Urinary bladder (tissue), 4 donors: Measurements from ENCODE around the gene MYL12B. TPM values are rescaled to one million over a fixed set of nuclear protein-coding genes. Genes with fewer than 3 reads are reported as not detected.
A peak's percentile ranks its signal among the peaks of the same experiment; 100 is the strongest.
"Not testable (repeated sequence)": the region's sequence is repeated elsewhere in the genome, so short reads cannot be mapped to it uniquely, and the experiment has no call there.

Experiments used
- DNase-seq: peaks from one replicate; pipeline ENCODE4 v3.0.0-alpha.2; 2015; ENCODE audit errors: extremely low spot score
- H3K27ac ChIP-seq: one replicate; pipeline ENCODE4 v1.5.1; 2013; ENCODE audit warnings: low read depth, mild to moderate bottlenecking, moderate library complexity
- H3K36me3 ChIP-seq: one replicate; pipeline ENCODE4 v1.6.1; 2013; ENCODE audit warnings: mild to moderate bottlenecking, moderate library complexity; ENCODE audit not compliant: insufficient read depth
- H3K4me1 ChIP-seq: one replicate; pipeline ENCODE4 v1.6.1; 2013; ENCODE audit warnings: mild to moderate bottlenecking, moderate library complexity; ENCODE audit not compliant: insufficient read depth
- H3K4me3 ChIP-seq: one replicate; pipeline ENCODE4 v1.5.1; 2013; ENCODE audit warnings: low read depth, low read length
- WGBS: extraction: QIAGEN DNeasy Blood & Tissue Kit; methylation state at CpG from one replicate; pipeline ENCODE4 v1.1.7; 2013; 5-methylcytosine and 5-hydroxymethylcytosine counted together
- polyA plus RNA-seq: library from polyadenylated mRNA; stranded (reverse); fragments of 200-250 nt; gene quantifications from one replicate; pipeline ENCODE4 v1.2.3, GENCODE V29; 2013
- total RNA-seq: library from RNA; depleted of rRNA; stranded (reverse); fragments of >200 nt; gene quantifications from one replicate; pipeline ENCODE4 v1.2.3, GENCODE V29; 2014
- donor health status: healthy with polysubstance abuse.
- donor health status: healthy.

The MYL12B gene
- total and polyA plus RNA-seq, 2 donors: 264 to 320 TPM

- H3K4me1 ChIP-seq: peaks cover 4% of the 10 kb centered on the region
- WGBS: 20% methylated on average over 5 of the region's 5 CpGs
- H3K36me3 ChIP-seq: peaks cover 8% of the 10 kb centered on the region
- H3K27ac ChIP-seq: peak overlapping the region; percentile 97
- H3K4me3 ChIP-seq: peak overlapping the region; percentile 99
- DNase-seq: no peak
Measured at GRCh38 chr18:3260995-3261372, 949 bp upstream of the MYL12B start.

- Histone ChIP-seq H3K27ac (peak overlapping the region; percentile 97), H3K36me3 (peaks cover 8% of the 10 kb centered on the region), H3K4me3 (peak overlapping the region; percentile 99), H3K4me1 (peaks cover 4% of the 10 kb centered on the region)
- no peak for DNase-seq
- under 1% methylated on average over 69 of the region's 69 CpGs for WGBS
Measured at GRCh38 chr18:3262234-3263131, 550 bp downstream of the MYL12B start.

DNA sequence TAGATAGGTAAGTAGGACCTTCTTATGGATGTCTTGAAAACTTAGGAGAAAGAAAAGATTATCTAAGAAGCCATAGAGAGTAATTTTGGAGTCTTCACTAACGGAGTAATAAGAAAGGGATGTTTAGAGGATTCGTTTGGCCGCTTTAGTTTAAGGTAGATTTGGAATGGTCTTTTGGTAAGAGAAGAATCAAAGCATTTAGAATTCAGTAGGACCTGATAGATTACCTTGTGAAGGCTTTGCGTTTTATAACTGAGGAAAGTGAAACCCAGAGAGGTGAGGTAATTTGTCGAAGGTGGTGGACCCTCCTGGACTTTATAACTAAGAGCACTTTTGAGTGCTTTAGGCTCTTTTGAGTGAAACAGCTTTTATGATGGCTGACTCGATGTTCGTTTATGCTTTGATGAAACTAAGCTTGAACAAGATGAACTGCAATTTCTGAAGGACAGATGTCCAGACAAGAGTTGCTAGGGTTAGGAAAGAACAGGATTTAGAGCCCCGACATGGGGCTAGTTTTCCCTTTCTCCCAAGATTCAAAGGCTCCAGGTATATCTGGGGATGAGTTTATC is 1.3 kb downstream of the MYL12B start:
- H3K27ac ChIP-seq: no peak overlapping the region
- 31% methylated on average over 8 of the region's 8 CpGs for WGBS
- H3K36me3 ChIP-seq: peaks cover 4% of the 10 kb centered on the region
- DNase-seq: no peak
- peaks cover 4% of the 10 kb centered on the region for H3K4me1 ChIP-seq
- peak overlapping the region; percentile 99 for H3K4me3 ChIP-seq

- DNase-seq: no peak
- Histone ChIP-seq H3K4me1 (peaks cover 4% of the 10 kb centered on the region), H3K4me3 (no peak overlapping the region), H3K27ac (no peak overlapping the region), H3K36me3 (no peaks in the 10 kb centered on the region)
- 70% methylated on average over 2 of the region's 2 CpGs for WGBS
Measured at GRCh38 chr18:3264362-3264761, 2.4 kb downstream of the MYL12B start.

DNA sequence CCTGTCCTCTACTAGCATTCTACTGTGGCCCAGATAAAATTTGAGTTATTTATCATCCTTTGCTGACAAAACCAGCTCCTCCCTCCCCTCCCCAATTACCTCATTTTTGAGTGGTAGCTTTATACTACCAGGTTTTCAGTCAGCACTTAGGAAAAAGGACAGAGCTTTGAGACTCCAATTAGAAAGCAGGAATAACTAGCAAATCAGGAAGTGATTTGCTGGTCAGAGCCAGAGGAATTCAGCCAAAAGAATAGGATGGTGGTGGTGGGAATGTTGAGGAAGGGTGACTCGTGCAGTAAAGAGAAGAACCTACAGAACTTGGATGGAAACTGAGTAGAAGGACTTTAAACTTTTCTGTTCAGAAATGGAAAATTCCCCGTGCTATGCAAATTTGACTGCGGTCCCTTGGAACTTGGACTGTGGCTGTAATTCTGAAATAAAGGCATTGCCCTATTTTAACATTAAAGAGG is 3.7 kb downstream of the MYL12B start:
- no peak overlapping the region for H3K4me3 ChIP-seq

DNA sequence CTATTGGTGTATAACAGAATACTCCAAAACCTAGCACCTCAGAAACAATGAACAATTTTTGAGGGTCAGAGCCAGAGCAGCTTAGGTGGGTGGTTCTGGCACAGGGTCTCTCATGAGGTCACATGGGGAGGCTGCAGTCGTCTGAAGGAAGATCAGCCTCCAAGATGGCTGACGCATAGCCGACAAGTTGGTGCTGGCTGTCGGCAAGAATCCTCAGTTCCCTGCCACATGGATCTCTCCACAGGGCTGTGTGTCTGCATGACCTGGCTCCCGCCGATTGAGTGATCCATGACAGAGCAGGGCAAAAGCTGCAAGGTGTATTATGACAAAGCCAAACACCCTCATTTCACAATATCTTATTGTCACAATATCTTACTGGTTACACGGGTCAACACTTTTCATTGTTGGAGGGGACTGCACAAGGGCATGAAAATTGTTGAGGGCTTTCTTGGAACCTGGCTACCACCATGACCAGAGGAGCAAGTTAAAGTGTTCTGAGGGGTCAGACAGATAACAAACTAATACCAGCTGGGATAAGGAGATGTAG is 4.2 kb downstream of the MYL12B start:
- H3K4me3 ChIP-seq: no peak overlapping the region
- 62% methylated on average over 7 of the region's 7 CpGs for WGBS
- H3K4me1 ChIP-seq: peaks cover 4% of the 10 kb centered on the region
- DNase-seq: no peak
- no peak overlapping the region for H3K27ac ChIP-seq
- H3K36me3 ChIP-seq: no peaks in the 10 kb centered on the region

More for the DNA sequence above, 3.7 kb downstream of the MYL12B start:
- H3K4me1 ChIP-seq: peaks cover 4% of the 10 kb centered on the region
- WGBS: 70% methylated on average over 3 of the region's 3 CpGs
- H3K36me3 ChIP-seq: no peaks in the 10 kb centered on the region
- H3K27ac ChIP-seq: no peak overlapping the region
- no peak for DNase-seq

- peaks cover 2% of the 10 kb centered on the region for H3K36me3 ChIP-seq
- peaks cover 4% of the 10 kb centered on the region for H3K4me1 ChIP-seq
- no peak overlapping the region for H3K4me3 ChIP-seq
- DNase-seq: no peak
- H3K27ac ChIP-seq: no peak overlapping the region
Measured at GRCh38 chr18:3268306-3268705, 6.4 kb downstream of the MYL12B start.

DNA sequence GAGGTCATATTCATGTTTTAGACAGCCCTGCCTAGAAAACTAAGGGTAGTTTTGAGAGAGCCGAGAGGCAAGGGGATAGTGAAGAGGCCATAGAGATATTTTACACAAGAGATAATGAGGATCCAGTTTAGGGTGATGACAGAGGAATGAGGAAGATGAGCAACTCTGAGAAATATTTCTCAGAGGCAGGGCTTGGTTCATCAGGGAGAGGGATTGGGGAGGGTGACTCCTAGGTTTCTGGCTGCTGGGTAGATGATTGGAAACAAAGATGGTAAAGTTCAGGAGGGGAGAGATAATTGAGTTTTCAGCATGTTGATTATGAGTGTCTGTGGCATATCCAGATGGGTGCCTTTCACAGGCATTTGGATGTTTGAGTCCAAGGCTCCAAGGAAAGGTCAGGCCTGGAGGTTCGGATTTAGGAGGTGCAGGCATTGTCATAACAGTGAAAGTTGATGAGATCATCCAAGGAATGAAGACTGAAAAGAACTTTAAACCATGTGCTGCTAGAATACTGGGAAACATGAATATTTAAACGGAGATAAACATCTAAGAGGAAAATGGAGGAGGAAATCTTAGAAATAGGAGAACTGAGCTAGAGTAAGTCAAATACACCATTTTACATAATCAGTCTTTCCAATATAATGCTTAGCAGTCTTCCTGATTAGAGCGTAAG is 7.4 kb downstream of the MYL12B start:
- DNase-seq: no peak
- Histone ChIP-seq H3K27ac (no peak overlapping the region), H3K36me3 (peaks cover 2% of the 10 kb centered on the region), H3K4me1 (peaks cover 3% of the 10 kb centered on the region), H3K4me3 (no peak overlapping the region)
- WGBS: 64% methylated on average over 4 of the region's 4 CpGs

DNA sequence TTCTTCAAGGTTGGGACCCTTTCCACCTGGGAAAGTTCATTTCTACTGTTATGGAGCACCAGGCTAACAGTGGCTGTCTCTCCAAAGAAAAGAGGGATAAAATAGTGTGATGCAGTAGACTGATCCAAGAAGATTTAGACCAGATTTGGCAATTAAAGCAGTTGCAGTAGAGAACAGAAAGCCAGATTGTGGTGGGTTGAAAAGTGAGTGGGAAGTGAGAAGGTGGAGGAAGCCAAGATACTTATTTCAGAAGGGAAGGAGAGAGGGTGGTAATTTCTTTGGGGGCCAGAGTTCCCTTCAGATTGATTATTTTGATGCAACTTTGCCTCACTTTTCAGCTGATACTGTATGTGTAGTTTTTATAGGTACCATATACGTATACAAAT is 8.0 kb downstream of the MYL12B start:
- Histone ChIP-seq H3K36me3 (peaks cover 2% of the 10 kb centered on the region), H3K27ac (no peak overlapping the region), H3K4me1 (peaks cover 2% of the 10 kb centered on the region), H3K4me3 (no peak overlapping the region)
- 98% methylated on average over 1 of the region's 1 CpG for WGBS
- DNase-seq: no peak

GRCh38 chr18:3273042-3273441 is 11.1 kb downstream of the MYL12B start:
- 59% methylated on average over 3 of the region's 3 CpGs for WGBS
- H3K4me1 ChIP-seq: no peaks in the 10 kb centered on the region

DNA sequence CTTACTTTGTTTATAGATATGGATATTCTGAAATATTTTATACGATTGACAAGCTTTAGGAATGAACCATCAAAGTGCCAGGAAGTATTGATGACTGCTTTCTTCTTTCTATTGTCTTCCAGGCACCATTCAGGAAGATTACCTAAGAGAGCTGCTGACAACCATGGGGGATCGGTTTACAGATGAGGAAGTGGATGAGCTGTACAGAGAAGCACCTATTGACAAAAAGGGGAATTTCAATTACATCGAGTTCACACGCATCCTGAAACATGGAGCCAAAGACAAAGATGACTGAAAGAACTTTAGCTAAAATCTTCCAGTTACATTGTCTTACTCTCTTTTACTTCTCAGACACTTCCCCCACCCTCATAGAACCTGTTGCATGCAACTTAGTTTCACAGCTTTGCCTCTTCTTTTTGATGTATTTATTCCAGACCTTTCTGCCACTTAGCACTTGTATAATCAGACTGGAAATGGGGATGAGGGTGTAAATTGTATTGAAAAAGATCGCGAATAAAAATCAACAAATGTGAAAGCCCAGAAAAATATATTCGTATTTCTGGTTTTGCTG is 15.8 kb downstream of the MYL12B start:
- WGBS: 83% methylated on average over 7 of the region's 7 CpGs
- H3K36me3 ChIP-seq, DNase-seq, H3K4me1 ChIP-seq, H3K27ac ChIP-seq, H3K4me3 ChIP-seq: not testable (repeated sequence)

More at GRCh38 chr18:3273042-3273441, 11.1 kb downstream of the MYL12B start:
- H3K27ac ChIP-seq: no peak overlapping the region
- peaks cover 7% of the 10 kb centered on the region for H3K36me3 ChIP-seq
- no peak overlapping the region for H3K4me3 ChIP-seq
- DNase-seq: no peak

DNA sequence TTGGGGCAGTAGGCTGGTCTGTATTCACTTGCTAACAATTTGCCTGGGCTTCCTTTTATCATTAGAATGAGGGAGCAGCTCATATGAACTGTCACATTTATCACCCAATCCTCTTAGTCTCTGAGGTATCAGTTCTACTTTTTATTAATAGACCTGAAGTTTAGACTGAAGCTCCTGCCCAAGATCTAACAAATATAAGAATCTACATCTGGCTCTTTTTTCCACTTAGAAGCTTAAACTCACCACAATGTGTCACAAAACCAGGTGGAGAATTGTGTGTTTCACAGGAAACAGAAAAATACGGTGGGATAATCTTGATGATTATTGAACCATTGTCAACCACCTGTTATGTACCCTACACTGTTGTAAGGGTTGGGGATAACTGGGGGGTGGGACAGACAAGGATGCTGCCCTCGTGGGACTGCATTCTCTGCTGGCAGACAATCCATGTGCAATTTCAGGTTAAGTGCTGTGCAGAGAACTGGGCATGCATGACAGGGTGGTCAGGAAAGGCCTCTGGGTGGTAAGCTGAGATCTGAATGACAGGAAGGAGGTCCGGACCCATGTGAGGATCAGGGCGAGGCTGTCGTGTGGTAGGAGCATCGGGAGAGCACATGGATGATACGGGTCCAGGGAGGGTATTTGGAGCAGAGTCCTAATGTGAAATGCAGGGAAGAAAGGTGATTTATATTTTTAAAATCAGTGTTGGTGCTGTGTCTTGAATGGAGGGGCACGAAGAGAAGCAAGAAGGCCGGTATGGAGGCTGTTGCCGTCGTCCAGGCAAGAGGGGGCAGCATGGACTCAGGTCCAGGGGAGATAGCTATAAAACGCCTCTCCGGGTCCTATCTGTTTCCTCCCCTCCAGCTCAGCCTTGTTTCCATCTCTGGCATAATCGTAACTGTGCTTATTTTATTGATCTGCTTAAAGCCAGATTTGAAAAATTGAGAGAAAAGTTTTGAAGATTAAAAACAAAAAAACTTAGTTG is 17.6 kb downstream of the MYL12B start:
- H3K36me3 ChIP-seq: peaks cover 6% of the 10 kb centered on the region
- H3K4me1 ChIP-seq: no peaks in the 10 kb centered on the region
- 22% methylated on average over 14 of the region's 14 CpGs for WGBS
- no peak overlapping the region for H3K27ac ChIP-seq
- H3K4me3 ChIP-seq: no peak overlapping the region
- DNase-seq: no peak
